Measurements from ENCODE around the gene SNX27. TPM values are rescaled to one million over a fixed set of nuclear protein-coding genes. Genes with fewer than 3 reads are reported as not detected.
"Not testable (repeated sequence)": the region's sequence is repeated elsewhere in the genome, so short reads cannot be mapped to it uniquely, and the experiment has no call there.

Gene SNX27
- total RNA-seq, 2 experiments from 2014 or later: 33.1 to 33.8 TPM

DNA sequence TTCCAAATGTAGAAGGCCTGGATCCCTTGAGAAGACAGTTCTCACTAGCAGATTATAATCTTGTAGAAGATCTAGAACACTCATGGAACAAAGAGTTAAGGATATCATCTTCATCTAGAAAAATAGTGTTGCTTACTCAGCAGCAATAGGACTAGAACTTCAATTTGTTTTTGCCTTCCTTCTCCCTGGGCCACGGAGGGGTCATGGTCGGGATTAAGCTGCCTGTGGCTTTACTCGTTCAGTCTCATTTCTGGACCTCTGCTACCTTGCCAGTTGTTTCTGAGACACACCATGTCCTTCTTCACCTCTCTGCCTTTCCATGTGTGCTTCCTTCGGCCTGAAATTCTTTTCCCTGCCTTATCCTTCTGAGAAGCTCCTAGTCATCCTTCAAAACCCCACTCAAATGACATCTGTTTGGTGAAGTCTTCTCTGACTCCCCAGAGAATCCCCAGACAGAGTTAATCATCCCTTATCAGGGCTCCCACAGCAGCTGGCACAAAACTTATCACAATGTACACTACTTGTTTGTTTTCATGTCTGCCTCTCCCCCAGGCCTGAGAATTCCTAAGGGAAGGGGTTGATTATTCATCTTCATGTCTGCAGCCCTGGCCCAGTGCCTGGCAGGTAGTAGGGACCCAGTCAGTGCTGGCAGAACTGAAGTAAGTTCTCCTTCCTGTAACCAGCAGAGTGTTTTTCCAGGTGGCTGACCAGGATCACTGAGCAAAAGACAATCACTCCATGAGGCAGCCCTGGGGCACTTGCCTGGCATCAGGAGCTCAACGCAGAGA lies 15.5 kb upstream of the SNX27 start:
- POLR2A ChIA-PET: no interaction called here

DNA sequence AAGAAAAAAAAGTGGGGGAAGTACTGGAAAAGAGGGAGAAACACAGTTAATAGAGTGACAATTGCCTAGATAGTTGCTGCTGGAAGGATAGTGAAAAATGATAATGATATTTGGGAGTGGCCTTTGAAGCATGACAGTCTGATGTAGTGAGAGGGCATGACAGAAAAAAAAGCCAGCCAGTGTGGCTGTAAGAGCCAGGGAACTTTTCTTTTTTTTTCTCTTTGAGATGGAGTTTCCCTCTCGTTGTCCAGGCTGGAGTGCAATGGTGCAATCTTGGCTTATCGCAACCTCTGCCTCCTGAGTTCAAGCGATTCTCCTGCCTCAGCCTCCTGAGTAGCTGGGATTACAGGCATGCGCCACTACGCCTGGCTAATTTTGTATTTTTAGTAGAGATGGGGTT lies 9.3 kb upstream of the SNX27 start:
- CTCF ChIA-PET, POLR2A ChIA-PET: not testable (repeated sequence)

More for the DNA sequence above, 15.5 kb upstream of the SNX27 start:
- CTCF ChIA-PET: interaction anchor here (1.1 kb wide), 1 partner anchor 301 kb away, joined by 3 read pairs; no protein-coding TSS in a partner anchor

DNA sequence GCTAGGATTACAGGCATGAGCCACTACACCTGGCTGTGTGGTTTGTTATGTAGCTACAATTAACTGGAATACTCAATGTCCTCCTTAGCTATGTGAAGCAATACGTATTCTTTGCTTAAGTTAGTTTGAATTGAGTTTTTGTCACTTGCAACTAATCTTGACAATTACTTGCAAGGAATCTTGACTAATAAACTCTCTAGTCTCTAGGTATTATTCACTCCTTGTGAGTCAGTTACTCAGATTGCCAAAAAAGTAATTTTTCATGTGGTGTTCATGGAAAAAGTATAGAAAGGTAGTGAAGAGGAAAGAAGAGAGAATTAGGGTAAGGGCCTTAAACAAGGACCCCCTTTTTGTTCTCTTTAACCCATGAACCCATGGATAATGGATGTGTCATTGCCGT lies 7.6 kb upstream of the SNX27 start:
- CTCF ChIA-PET: no interaction called here
- POLR2A ChIA-PET: interaction anchor here (0.7 kb wide), 1 partner anchor 437 kb away, joined by 4 read pairs; no protein-coding TSS in a partner anchor

DNA sequence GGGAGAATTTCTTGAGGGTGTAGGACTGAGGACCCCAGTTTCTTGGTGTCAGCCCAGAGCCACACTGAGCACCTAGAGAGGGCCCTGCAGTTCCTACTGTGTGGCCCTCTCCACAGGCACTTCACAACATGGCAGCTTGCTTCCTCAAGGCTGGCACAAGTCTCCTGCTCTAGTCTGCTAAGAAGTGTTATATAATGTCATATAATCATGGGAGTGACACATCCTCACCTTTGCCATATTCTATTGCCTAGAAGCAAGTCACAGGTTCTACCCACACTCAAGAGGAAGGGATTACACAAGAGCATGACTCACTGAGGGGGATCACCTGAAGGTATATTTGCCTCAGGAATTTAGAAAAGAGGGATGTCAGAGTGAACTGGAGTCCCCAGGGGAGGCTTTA lies 5.5 kb upstream of the SNX27 start:
- ChIA-PET CTCF (interaction anchor here (0.5 to 0.9 kb wide), 3 partner anchors 13 to 399 kb away, joined by 3 to 4 read pairs (median 3); no protein-coding TSS in a partner anchor), POLR2A (no interaction called here)

DNA sequence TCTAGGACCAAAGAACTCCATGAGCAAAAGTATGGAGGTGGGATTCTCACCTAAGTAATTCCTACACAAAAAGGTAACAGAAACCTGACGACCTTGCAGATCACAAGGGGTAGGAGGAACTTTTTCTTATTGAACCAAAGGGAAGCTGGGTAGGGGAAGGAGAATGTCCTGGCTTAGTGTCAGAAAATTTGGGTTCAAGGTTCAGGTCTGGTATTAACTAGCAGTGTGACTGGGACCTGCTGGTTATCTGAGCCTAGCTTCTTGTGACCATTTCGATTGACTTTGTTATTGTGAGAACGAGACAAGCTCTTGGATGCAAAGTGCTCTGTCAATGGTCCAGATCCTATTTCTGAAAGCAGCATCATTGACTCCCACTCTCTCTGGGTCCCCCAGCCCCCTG lies 5.0 kb upstream of the SNX27 start:
- POLR2A ChIA-PET: no interaction called here
- CTCF ChIA-PET: no interaction called here

DNA sequence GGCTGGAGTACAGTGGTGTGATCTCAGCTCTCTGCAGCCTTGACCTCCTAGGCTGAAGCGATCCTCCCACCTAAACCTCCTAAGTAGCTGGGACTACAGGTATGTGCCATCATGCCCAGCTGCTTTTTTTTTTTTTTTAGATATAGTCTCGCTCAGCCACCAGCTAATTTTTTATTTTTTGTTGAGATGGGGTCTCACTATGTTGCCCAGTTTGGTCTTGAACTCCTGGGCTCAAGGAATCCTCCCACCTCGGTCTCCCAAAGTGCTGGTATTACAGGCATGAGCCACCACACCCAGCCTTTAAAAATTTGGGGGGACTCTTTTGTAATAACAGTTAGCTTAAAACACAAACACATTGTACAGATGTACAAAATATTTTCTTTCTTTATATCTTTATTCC lies 1.7 kb upstream of the SNX27 start:
- ChIA-PET CTCF (interaction anchor here (1.1 kb wide), 1 partner anchor 16 kb away, joined by 3 read pairs; no protein-coding TSS in a partner anchor), POLR2A (no interaction called here)

DNA sequence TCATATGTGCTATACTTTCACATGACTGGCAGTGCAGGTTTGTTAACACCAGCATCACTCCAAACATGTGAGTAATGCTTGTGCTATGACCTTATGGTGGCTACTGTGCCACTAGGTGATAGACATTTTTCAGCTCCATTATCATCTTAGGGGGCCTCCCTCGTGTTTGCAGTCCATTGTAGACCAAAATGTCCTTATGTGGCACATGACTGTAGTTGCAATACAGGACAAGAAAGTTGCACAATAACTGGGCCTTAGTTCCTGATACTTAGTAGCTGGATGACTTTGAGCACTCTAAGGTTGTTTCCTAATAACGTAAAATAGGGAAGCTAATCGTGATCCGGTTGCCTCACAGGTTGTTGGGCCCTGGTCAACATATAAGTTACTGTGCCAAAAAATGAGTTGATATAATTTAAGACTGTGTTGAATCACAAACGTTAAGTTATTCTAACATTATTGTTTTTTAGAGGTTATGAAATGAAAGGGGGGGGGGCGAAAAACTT lies 511 bp upstream of the SNX27 start:
- ChIA-PET CTCF (interaction anchor here (0.7 to 2.2 kb wide), 3 partner anchors 18 to 246 kb away, joined by 3 to 5 read pairs (median 3); no protein-coding TSS in a partner anchor), POLR2A (interaction anchor here (1.3 kb wide), 1 partner anchor 225 kb away, joined by 3 read pairs; no protein-coding TSS in a partner anchor)

DNA sequence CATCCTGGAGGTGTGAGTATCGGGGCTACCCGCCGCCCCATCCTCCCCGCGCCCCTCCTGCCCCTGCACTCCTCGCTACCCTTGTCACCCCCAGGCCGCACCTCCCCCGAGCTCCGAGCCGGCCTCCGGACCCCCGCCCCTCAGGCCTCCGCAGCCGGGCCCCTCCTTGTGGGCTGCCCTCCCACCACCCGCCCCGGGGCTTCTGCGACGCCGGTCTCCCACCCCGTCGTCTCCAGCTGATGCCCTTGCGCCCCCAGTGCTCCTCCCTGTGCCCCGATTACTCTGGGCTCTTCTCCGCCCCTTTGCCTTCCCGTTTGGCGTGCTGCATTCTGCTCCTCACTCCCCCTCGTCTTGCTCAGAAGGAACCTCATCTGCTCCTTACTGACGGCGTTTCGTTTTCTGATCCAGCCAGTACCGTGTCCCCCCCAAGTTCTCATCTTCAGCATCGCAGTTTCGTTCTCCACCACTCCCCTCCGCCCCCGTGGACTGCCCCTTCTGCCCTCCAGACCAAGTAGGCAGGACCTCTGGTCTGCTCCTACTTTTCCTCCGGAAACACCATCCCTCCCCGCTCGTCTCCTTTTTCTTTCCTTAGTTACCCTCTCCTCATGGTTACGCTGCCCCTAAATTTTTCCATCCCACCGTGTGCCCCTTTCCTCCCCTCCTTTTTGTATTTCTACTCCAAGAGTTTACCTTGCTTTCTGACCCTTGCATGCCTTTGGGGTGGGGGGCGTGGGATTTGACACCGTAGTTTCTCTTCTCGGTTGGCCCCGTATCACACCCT lies 841 bp downstream of the SNX27 start:
- CTCF ChIA-PET: interaction anchor here (1.2 to 2.2 kb wide), 2 partner anchors 19 to 105 kb away, joined by 3 to 5 read pairs; no protein-coding TSS in a partner anchor
- POLR2A ChIA-PET: interaction anchor here (1.3 kb wide), 1 partner anchor 224 kb away, joined by 3 read pairs; no protein-coding TSS in a partner anchor

DNA sequence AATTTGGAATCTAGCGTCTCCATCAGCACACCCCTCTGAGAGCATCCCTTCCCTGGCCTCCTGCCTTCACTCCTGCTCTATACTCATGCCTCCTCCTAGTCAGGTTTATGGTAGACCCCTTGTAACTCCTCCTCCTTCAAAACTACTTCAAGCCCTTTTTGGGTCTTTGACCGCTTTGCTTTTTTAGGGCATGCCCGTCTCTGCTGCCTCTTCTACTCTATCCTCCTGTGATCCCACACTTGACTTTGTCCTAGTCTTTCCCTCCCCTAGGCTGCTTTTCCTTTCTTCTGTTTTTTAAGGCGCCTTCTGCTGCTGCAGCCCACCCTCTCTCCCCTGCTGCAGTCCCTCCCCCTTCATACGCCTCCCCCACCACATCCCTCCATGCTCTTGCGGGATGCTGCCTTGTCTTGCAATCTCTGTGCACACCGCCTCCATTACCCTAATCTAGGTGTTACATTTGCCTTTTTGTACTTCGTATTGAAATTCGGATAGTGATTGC lies 1.5 kb downstream of the SNX27 start:
- ChIA-PET CTCF (no interaction called here), POLR2A (no interaction called here)

DNA sequence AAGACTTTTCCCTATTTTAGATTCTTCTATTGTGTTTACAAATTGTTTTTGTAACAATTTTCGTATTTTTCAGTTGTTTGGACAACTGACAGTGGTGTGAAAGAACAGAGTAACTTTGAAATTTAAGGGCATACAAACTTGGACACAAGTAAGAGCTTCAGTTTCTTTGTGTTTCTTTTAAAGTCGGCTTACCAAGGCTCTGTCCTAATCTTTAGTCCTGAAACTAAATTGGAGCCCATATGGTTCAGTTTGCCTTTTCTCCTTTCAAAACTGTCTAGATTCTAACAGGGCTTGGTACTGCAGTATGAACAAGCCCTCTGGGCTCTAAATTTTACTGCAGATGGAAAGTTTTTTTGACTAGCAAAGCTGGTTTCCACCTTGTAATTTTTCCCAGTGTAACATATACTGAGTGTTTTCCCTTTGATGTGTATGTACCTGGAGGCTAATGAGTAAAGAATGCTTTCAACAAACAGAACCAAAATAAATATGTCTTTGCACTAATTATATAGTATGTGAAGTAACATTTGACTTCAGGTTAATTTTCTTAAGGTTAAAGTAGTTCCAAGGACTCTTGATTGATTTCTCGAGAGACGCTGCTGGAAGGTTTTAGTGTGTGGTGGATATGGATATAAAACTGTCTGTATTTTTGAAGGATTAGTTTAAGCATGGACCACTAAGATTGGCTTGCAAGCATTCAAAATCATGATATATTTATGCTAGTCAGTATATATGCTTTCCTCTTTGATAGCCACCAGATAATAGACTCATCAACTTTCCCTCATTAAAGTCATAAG lies 4.1 kb downstream of the SNX27 start:
- POLR2A ChIA-PET: no interaction called here
- CTCF ChIA-PET: interaction anchor here (1.7 kb wide), 1 partner anchor 22 kb away, joined by 7 read pairs; no protein-coding TSS in a partner anchor

DNA sequence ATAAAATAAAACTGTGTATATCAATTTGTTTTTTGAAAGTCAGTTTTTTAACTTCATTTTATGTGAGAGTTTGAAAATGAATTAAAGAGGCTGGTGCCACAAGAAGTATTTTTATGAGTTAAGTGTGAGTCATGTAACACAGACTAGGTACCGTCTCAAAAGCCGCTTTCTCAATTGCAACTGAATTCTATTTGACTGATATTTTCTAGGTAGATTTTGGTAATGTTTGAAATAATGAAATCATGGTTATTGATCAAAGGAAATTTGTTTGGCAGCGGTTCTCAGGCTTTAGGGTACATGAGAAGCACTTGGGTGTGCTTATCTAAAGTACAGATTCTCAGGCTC lies 4.6 kb downstream of the SNX27 start:
- CTCF ChIA-PET: interaction anchor here (1.7 kb wide), 1 partner anchor 22 kb away, joined by 7 read pairs; no protein-coding TSS in a partner anchor
- POLR2A ChIA-PET: no interaction called here

DNA sequence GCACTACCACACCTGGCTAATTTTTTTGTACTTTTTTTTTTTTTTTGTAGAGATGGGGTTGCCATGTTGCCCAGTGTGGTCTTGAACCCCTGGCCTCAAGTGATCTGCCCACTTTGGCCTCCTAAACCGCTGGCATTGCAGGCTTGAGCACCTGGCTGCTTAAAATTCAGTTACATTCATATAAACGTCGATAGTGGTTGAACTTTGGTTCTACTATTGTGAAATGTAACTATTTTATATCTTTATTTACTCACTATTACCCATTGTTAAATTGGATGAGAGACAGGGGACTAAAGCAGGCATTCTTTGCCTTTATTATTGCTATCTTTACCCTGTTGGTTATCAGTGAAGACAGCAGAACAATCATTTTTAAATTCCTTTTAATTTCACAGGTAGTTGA lies 6.2 kb downstream of the SNX27 start:
- ChIA-PET CTCF (no interaction called here), POLR2A (no interaction called here)

DNA sequence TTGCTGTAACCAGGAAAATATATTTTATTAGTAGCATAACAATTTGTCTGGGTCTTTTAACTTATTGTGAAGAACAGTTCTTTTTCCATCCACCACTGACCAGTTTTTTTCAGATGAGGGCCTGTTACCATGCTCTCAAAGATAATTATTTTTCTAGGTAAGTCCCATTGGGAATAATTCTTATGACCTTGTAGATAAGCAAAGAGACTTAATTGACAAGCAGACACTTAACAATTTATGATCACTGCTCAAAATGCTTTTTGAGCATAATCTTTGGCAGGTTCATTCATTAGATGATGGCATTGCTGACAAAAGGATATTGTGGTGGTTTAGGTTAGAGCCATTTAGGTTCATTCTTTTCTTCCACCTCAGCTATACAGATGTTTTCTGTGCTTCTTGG lies 6.6 kb downstream of the SNX27 start:
- POLR2A ChIA-PET: no interaction called here
- CTCF ChIA-PET: no interaction called here

DNA sequence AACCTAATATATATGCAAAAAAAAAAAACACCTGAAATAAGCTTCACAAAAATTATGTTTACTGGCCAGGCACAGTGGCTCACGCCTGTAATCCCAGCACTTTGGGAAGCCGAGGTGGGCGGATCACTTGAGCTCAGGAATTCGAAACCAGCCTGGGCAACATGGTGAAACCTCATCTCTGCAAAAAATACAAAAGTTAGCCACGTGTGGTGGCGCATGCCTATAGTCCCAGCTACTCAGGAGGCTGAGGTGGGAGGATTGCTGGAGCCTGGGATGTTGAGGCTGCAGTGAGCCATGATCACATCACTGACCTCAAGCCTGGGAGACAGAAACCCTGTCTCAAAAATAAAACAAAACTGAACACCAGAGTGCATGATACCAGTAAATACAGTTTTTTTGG lies 7.1 kb downstream of the SNX27 start:
- POLR2A ChIA-PET: not testable (repeated sequence)
- CTCF ChIA-PET: interaction anchor here (0.9 kb wide), 1 partner anchor 13 kb away, joined by 3 read pairs; no protein-coding TSS in a partner anchor

DNA sequence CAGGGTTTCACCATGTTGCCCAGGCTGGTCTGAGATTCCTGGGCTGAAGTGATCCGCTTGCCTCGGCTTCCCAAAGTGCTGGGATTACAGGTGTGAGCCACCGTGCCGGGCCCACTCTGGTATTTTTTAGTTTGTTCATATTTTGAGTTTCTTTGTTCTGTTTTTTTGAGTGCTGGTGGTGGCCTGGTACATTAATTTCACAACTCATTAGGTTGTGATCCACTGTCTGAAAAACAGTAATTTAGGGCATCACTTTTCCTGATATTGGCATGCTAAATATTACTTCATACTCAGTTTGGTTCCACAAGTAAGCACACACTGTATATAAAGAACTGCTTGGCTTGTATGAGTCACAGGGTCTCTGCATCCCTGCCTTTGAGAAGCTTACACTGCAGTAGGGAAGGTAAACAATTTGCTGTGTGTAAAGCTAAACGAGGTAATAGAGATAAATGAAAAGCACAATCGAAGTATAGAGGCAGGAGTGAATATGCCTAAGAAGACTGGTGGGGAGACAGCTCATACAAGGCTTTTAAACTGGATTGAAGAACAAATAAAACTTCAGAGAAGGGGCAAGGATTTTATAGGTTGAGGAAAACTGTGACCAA lies 7.7 kb downstream of the SNX27 start:
- ChIA-PET CTCF (interaction anchor here (0.9 to 1.7 kb wide), 2 partner anchors 14 to 26 kb away, joined by 3 to 5 read pairs; no protein-coding TSS in a partner anchor), POLR2A (no interaction called here)

DNA sequence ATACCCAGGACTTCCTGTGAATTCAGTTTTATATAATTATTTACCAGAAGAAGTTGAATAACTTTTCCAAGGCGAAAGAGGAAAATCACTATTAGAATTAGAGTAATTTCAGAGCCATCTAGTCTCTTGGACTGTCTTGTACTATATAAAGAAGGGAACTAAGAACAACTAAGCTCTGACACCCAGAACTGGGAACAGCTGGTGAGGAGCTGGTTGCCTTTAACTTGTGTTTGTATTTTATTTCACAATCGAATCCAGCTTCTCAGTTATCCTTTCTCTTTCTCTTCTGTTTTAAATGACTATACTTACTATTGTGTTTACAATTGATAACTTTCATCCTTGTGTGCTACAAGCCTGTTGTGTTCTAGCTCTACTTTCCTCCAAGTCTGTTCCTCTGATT lies 8.4 kb downstream of the SNX27 start:
- ChIA-PET POLR2A (no interaction called here), CTCF (interaction anchor here (0.9 to 1.7 kb wide), 2 partner anchors 15 to 26 kb away, joined by 3 to 5 read pairs; no protein-coding TSS in a partner anchor)

DNA sequence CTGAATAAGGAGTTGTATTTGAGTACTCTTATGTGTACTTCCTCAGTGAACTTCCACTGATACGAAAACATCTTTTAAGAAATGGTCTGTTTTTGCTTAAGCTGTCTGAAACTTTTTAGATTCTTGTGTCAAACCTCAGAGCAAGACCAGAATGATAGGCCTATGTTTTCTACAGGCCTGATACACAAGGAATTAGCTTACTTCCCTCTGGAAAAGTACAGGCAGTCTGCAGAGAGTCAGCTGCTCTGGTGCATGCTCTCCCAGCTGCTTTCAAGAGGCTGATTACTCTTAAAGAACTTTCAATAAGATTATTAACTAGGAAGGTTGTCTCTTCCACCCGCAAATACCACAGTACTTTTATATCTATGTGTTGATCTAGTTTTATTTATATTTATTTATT lies 9.5 kb downstream of the SNX27 start:
- CTCF ChIA-PET: no interaction called here
- POLR2A ChIA-PET: no interaction called here

DNA sequence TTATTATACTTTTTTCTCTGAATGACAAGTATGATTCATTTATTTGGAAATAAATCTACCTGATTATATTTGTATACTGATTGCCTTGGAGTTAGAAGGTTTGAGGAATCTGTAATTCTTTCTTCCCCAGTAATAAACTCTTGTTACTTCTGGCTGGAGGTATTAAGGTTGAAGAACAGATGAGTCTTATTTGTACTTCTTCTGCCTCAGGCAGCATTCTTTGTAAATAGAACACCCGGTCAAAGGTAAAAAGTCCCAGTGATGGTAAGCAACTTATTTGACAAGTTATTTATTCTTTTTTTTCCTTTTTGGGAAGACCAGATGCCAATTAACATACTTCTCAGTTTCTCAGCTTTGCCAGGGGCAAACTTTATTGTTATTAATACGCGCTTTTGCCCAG lies 12.9 kb downstream of the SNX27 start:
- ChIA-PET CTCF (no interaction called here), POLR2A (no interaction called here)

DNA sequence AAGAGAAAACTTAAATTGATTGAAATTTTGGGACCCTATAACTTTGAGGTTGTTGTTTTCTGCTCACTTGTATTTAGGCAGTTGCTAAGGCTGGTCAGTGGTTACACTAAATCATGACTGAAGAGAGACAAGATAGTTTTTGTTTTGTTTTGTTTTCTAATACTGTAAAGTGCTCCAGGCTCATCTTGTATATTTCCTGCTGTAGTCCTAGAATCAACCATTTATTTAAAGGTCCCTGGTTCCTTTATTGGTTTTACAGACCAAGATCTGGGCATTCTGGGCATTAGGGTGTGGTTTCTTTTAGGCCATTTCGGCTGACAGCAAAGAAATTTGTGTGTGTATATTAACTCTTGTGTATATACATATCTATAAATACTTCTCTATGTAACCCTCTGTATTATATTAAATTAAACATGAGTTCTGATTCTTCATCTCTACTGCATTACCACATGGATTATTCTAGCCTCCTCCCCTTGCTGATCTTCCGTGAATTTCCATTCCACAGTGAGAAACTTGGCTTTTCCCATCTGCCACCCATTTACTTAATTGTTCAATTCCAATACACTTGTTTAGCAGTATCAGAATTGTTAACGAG lies 15.0 kb downstream of the SNX27 start:
- POLR2A ChIA-PET: no interaction called here
- CTCF ChIA-PET: no interaction called here

Data from activated CD8-positive, alpha-beta memory T cell treated with anti-CD3 and anti-CD28 coated beads for 36 hours (primary cell).